Hepatocyte (in vitro differentiated cells): ENCODE data around the gene DPP9. TPM values are rescaled to one million over a fixed set of nuclear protein-coding genes. Genes with fewer than 3 reads are reported as not detected.

Experiments used
- DNase-seq: peaks from one replicate; pipeline ENCODE4 v3.0.0-alpha.2; 2016; ENCODE audit warnings: low spot score
- H2AFZ ChIP-seq: fragments of 200-600 bp; sonication (generic); 2 replicates; pipeline ENCODE4 v1.6.0; 2016; ENCODE audit warnings: antibody characterized with exemption, mild to moderate bottlenecking
- H3K27ac ChIP-seq: fragments of 200-600 bp; sonication (generic); 2 replicates; pipeline ENCODE4 v1.5.1; 2016; ENCODE audit warnings: mild to moderate bottlenecking
- H3K27me3 ChIP-seq: fragments of 200-600 bp; sonication (generic); 2 replicates; pipeline ENCODE4 v1.6.1; 2016
- H3K36me3 ChIP-seq: fragments of 200-600 bp; sonication (generic); replicated peaks from 2 replicates; pipeline ENCODE4 v1.5.1; 2016; ENCODE audit warnings: low read depth; ENCODE audit not compliant: insufficient read depth
- H3K4me1 ChIP-seq: fragments of 200-600 bp; sonication (generic); 2 replicates; pipeline ENCODE4 v1.5.1; 2016; ENCODE audit warnings: mild to moderate bottlenecking, moderate library complexity; ENCODE audit not compliant: insufficient read depth
- H3K4me2 ChIP-seq: fragments of 200-600 bp; sonication (generic); 2 replicates; pipeline ENCODE4 v1.6.0; 2016
- H3K4me3 ChIP-seq: fragments of 200-600 bp; sonication (generic); 2 replicates; pipeline ENCODE4 v1.5.1; 2016; ENCODE audit warnings: mild to moderate bottlenecking
- H3K79me2 ChIP-seq: fragments of 200-600 bp; sonication (generic); 2 replicates; pipeline ENCODE4 v1.6.0; 2017; ENCODE audit warnings: mild to moderate bottlenecking
- H3K9me2 ChIP-seq: fragments of 200-600 bp; sonication (generic); replicated peaks from 2 replicates; pipeline ENCODE4 v1.6.0; 2017; ENCODE audit warnings: mild to moderate bottlenecking; ENCODE audit not compliant: insufficient read depth
- H3K9me3 ChIP-seq: fragments of 200-600 bp; sonication (generic); 2 replicates; pipeline ENCODE4 v1.5.1; 2016; ENCODE audit warnings: low read depth, mild to moderate bottlenecking
- H4K20me1 ChIP-seq: fragments of 200-600 bp; sonication (generic); 2 replicates; pipeline ENCODE4 v1.6.0; 2016; ENCODE audit warnings: mild to moderate bottlenecking; ENCODE audit not compliant: insufficient read depth, poor library complexity, severe bottlenecking
- EZH2 ChIP-seq: fragments of 200-600 bp; sonication (generic); IDR thresholded peaks from 2 replicates; pipeline ENCODE4 v1.6.1; 2016; ENCODE audit warnings: antibody characterized with exemption, mild to moderate bottlenecking, borderline replicate concordance
- EZH2phosphoT487 ChIP-seq: fragments of 200-600 bp; sonication (generic); IDR thresholded peaks from one replicate; pipeline ENCODE4 v1.6.1; 2018; ENCODE audit warnings: antibody characterized with exemption, mild to moderate bottlenecking, low read depth, moderate library complexity; ENCODE audit not compliant: unreplicated experiment, severe bottlenecking
- WGBS: methylation state at CpG from one replicate; pipeline ENCODE4 v1.1.6; 2016; ENCODE audit warnings: low lambda C conversion rate; ENCODE audit errors: missing lambda C conversion rate; 5-methylcytosine and 5-hydroxymethylcytosine counted together
- polyA plus RNA-seq: library from polyadenylated mRNA; unstranded; fragments of >200 nt; fragmentation: Nextera tagmentation; extraction: Ambion mirVana; gene quantifications from 2 replicates; pipeline ENCODE4 v1.2.1, GENCODE V29; 2016
- total RNA-seq: library from RNA; depleted of rRNA; stranded (reverse); fragments of >200 nt; gene quantifications from 2 replicates; pipeline ENCODE4 v1.2.3, GENCODE V29; 2014
- TF ChIP-seq, protein P1 (sequence below): fragments of 200-600 bp; sonication (generic); IDR thresholded peaks from 2 replicates; pipeline ENCODE4 v1.5.1; 2016; ENCODE audit warnings: antibody characterized with exemption, mild to moderate bottlenecking; ENCODE audit not compliant: poor library complexity

Gene DPP9
- total and polyA plus RNA-seq, 2 experiments from 2014 or later: 27.6 to 32.7 TPM

GRCh38 chr19:4758082-4758481 is 34.4 kb upstream of the DPP9 start:
- TF ChIP-seq EZH2 (no peak), EZH2phosphoT487 (no peak)
- TF ChIP-seq, protein P1, sequence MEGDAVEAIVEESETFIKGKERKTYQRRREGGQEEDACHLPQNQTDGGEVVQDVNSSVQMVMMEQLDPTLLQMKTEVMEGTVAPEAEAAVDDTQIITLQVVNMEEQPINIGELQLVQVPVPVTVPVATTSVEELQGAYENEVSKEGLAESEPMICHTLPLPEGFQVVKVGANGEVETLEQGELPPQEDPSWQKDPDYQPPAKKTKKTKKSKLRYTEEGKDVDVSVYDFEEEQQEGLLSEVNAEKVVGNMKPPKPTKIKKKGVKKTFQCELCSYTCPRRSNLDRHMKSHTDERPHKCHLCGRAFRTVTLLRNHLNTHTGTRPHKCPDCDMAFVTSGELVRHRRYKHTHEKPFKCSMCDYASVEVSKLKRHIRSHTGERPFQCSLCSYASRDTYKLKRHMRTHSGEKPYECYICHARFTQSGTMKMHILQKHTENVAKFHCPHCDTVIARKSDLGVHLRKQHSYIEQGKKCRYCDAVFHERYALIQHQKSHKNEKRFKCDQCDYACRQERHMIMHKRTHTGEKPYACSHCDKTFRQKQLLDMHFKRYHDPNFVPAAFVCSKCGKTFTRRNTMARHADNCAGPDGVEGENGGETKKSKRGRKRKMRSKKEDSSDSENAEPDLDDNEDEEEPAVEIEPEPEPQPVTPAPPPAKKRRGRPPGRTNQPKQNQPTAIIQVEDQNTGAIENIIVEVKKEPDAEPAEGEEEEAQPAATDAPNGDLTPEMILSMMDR: no peak
- no peaks in the 10 kb centered on the region for H4K20me1 ChIP-seq
- no peak overlapping the region for H3K4me3 ChIP-seq
- H3K9me3 ChIP-seq: no peaks in the 10 kb centered on the region
- DNase-seq: no peak
- peaks cover 7% of the 10 kb centered on the region for H3K4me1 ChIP-seq
- H3K36me3 ChIP-seq: no peaks in the 10 kb centered on the region
- H3K9me2 ChIP-seq: no peaks in the 10 kb centered on the region
- H3K4me2 ChIP-seq: no peak overlapping the region
- H3K79me2 ChIP-seq: no peaks in the 10 kb centered on the region
- no peak overlapping the region for H3K27ac ChIP-seq
- H3K27me3 ChIP-seq: no peaks in the 10 kb centered on the region
- WGBS: 76% methylated on average over 4 of the region's 4 CpGs
- H2AFZ ChIP-seq: no peak overlapping the region

DNA sequence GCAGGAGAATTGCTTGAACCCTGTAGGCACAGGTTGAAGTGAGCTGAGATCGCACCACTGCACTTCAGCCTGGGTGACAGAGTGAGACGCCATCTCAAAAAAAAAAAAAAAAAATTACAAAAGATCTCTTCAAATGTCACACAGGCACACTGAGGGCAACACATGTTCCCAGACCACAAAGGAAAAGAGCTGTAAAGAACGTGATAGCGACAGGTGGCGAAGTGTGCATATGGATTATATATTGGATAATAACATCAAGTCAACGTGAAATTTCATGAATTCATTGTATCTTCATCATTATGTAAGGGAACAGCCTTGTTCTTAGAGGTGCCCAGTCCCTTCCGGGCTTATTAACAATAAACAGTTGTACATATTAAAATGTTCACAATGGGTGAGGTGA is 31.8 kb upstream of the DPP9 start:
- WGBS: 93% methylated on average over 7 of the region's 7 CpGs
- H3K4me2 ChIP-seq: no peak overlapping the region

DNA sequence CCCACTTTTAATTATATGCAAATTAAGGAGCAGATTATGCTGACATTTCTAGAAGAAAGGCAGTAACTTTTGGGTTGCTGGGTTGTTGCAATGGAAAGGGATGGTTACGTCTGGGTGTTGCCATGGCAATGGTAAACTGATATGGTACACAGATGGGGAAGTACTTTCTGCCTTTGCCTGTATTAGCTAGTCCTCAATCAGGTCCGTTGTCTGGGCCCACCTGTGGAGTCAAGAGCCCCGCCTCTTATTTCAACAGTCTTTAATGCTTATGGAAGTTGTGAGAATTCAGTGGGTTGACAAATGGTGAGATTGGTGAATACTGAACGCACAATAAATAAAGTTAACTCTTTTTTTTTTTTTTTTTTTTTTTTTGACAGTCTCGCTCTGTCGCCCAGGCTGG is 30.6 kb upstream of the DPP9 start:
- H3K27me3 ChIP-seq: no peaks in the 10 kb centered on the region
- no peaks in the 10 kb centered on the region for H3K4me1 ChIP-seq
- DNase-seq: no peak
- no peak overlapping the region for H3K4me2 ChIP-seq
- H2AFZ ChIP-seq: no peak overlapping the region
- no peak overlapping the region for H3K27ac ChIP-seq
- no peak overlapping the region for H3K4me3 ChIP-seq
- TF ChIP-seq, protein P1: no peak
- no peak for TF ChIP-seq EZH2
- TF ChIP-seq EZH2phosphoT487: no peak
- H3K9me3 ChIP-seq: no peaks in the 10 kb centered on the region
- WGBS: 68% methylated on average over 4 of the region's 6 CpGs
- H4K20me1 ChIP-seq: no peaks in the 10 kb centered on the region
- H3K36me3 ChIP-seq: no peaks in the 10 kb centered on the region
- H3K9me2 ChIP-seq: no peaks in the 10 kb centered on the region
- no peaks in the 10 kb centered on the region for H3K79me2 ChIP-seq

More for the DNA sequence above, 31.8 kb upstream of the DPP9 start:
- no peaks in the 10 kb centered on the region for H3K9me2 ChIP-seq
- no peaks in the 10 kb centered on the region for H3K9me3 ChIP-seq
- no peak overlapping the region for H3K27ac ChIP-seq
- H3K4me3 ChIP-seq: no peak overlapping the region
- H3K4me1 ChIP-seq: peaks cover 6% of the 10 kb centered on the region
- no peaks in the 10 kb centered on the region for H3K27me3 ChIP-seq
- no peak for TF ChIP-seq EZH2
- TF ChIP-seq EZH2phosphoT487: no peak
- TF ChIP-seq, protein P1: no peak
- H3K79me2 ChIP-seq: no peaks in the 10 kb centered on the region
- no peaks in the 10 kb centered on the region for H3K36me3 ChIP-seq
- H2AFZ ChIP-seq: no peak overlapping the region
- H4K20me1 ChIP-seq: no peaks in the 10 kb centered on the region
- DNase-seq: no peak
